Measurements from ENCODE around the gene L3MBTL4.

L3MBTL4 gene

DNA sequence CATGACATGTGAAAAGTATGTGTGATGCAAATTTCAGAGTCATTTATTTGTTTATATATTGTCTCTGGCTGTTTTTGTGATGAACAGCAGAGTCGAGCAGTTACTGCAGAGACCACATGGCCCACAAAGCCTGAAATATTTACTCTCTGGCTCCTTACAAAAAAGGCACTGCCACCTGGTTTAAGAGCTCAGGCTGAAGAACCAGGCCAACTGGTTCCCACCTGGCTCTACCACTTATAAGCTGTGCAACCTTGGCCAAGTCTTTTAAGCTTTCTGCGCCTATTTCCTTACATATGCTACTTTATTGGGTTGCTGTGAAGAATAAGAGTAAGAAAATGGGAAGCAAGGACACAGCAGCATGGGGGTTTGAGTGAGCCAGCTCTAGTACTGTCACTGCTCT is 207.6 kb downstream of the L3MBTL4 start:
- Histone ChIP-seq H3K36me3 (no peaks in the 10 kb centered on the region), H3K4me3 (ENCODE audit: low read depth, low read length) (no peak overlapping the region), H3K9me3 (no peaks in the 10 kb centered on the region), H3K27me3 (no peaks in the 10 kb centered on the region), H3K4me1 (no peaks in the 10 kb centered on the region)
- DNase-seq = no peak
- no peak for TF ChIP-seq CTCF (IDR thresholded peaks at IDR 0.05; ENCODE audit: low read depth, low read length)

GRCh38 chr18:6205706-6206105 is 209.0 kb downstream of the L3MBTL4 start:
- Histone ChIP-seq H3K4me3 (ENCODE audit: low read depth, low read length) (no peak overlapping the region), H3K27me3 (no peaks in the 10 kb centered on the region), H3K9me3 (no peaks in the 10 kb centered on the region), H3K36me3 (no peaks in the 10 kb centered on the region), H3K4me1 (no peaks in the 10 kb centered on the region)
- no peak for TF ChIP-seq CTCF (IDR thresholded peaks at IDR 0.05; ENCODE audit: low read depth, low read length)
- DNase-seq = no peak

- no peak for DNase-seq
- H3K4me1 ChIP-seq = no peaks in the 10 kb centered on the region
- no peaks in the 10 kb centered on the region for H3K9me3 ChIP-seq
- no peak for TF ChIP-seq CTCF (IDR thresholded peaks at IDR 0.05; ENCODE audit: low read depth, low read length)
- H3K4me3 ChIP-seq (ENCODE audit: low read depth, low read length) = no peak overlapping the region
- H3K36me3 ChIP-seq = no peaks in the 10 kb centered on the region
- no peaks in the 10 kb centered on the region for H3K27me3 ChIP-seq
Measured at GRCh38 chr18:6204476-6204875, 210.2 kb downstream of the L3MBTL4 start.

DNA sequence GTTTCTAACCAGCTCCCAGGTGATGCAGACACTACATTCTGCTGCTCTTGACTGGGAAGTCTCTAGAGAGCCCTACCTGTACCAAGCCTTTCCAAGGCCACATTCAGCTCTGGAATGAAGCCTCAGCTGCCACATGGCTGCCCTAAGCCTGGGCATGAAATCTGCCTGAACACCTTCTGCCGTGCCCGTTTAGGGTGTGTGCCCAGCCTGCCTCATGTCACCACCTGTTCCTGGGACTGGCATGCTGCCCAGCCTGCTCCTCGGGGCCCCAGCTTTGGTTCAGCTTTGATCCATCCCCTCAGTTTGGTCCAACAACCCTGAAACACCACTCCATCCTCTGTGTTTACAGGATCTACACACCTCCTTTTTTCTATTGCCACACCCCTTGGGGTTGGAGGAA is 210.9 kb downstream of the L3MBTL4 start:
- Histone ChIP-seq H3K36me3 (no peaks in the 10 kb centered on the region), H3K4me3 (ENCODE audit: low read depth, low read length) (no peak overlapping the region), H3K27me3 (no peaks in the 10 kb centered on the region), H3K4me1 (no peaks in the 10 kb centered on the region), H3K9me3 (no peaks in the 10 kb centered on the region)
- TF ChIP-seq CTCF (IDR thresholded peaks at IDR 0.05; ENCODE audit: low read depth, low read length) = no peak
- DNase-seq = no peak

- Histone ChIP-seq H3K9me3 (no peaks in the 10 kb centered on the region), H3K4me1 (no peaks in the 10 kb centered on the region), H3K27me3 (no peaks in the 10 kb centered on the region), H3K36me3 (no peaks in the 10 kb centered on the region), H3K4me3 (ENCODE audit: low read depth, low read length) (no peak overlapping the region)
- no peak for TF ChIP-seq CTCF (IDR thresholded peaks at IDR 0.05; ENCODE audit: low read depth, low read length)
- DNase-seq = no peak
Measured at GRCh38 chr18:6202861-6203260, 211.8 kb downstream of the L3MBTL4 start.

DNA sequence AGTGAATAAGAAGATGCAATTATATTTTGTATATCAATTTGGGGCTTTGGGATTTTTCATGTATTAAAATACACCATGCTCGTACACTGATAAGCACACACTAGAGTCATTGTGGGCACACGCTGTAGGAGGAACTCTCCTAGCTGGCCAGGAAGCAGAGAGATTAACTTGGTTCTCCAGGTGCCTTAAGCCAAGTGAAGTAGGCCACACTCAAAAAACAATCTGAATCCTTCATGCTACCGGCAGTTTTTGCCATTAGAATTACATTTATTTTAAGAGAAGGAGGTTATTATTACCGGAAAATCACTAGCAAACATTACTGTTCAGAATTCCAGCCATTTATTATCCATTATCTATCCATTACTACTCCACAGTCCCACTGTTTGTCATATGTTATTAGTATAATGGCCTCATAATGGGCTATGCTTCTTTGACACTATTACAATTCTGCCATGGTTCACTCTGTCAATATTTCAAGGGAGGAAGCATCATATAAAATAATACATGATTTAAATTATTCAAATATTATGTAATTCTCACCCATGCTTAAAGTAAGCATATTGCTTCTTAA is 214.4 kb downstream of the L3MBTL4 start:
- no peak overlapping the region for H3K4me3 ChIP-seq (ENCODE audit: low read depth, low read length)
- no peaks in the 10 kb centered on the region for H3K9me3 ChIP-seq
- no peaks in the 10 kb centered on the region for H3K27me3 ChIP-seq
- H3K4me1 ChIP-seq = no peaks in the 10 kb centered on the region
- no peaks in the 10 kb centered on the region for H3K36me3 ChIP-seq
- no peak for TF ChIP-seq CTCF (IDR thresholded peaks at IDR 0.05; ENCODE audit: low read depth, low read length)
- DNase-seq = no peak
